NCI-H446 (cell line): Measurements from ENCODE around the gene LCOR.

Source experiments
- DNase-seq, 2 experiments: peaks; one replicate each; lab custom pipeline; 2025; lab: John Stamatoyannopoulos, UW

LCOR gene

GRCh38 chr10:96890172-96890513, 58.0 kb downstream of the LCOR start:
- no peak for DNase-seq

- no peak for DNase-seq
Observed at GRCh38 chr10:96890580-96890979, 58.5 kb downstream of the LCOR start.

- DNase-seq: no peak
Observed at GRCh38 chr10:96891840-96892239, 59.7 kb downstream of the LCOR start.

- no peak for DNase-seq
Observed at GRCh38 chr10:96895662-96896424, 63.7 kb downstream of the LCOR start.

- DNase-seq: no peak
Observed at GRCh38 chr10:96896884-96897589, 64.9 kb downstream of the LCOR start.

- DNase-seq: no peak
Observed at GRCh38 chr10:96902117-96902516, 70.0 kb downstream of the LCOR start.

- no peak for DNase-seq
Observed at GRCh38 chr10:96902731-96903358, 70.7 kb downstream of the LCOR start.

GRCh38 chr10:96904648-96905047, 72.5 kb downstream of the LCOR start:
- DNase-seq: no peak

GRCh38 chr10:96906864-96907263, 74.8 kb downstream of the LCOR start:
- no peak for DNase-seq

GRCh38 chr10:96910488-96911395, 78.6 kb downstream of the LCOR start:
- DNase-seq: peak in 1 of 2 experiments; percentile 0

- DNase-seq: no peak
Observed at GRCh38 chr10:96912405-96912804, 80.3 kb downstream of the LCOR start.

GRCh38 chr10:96913906-96914305, 81.8 kb downstream of the LCOR start:
- no peak for DNase-seq

- no peak for DNase-seq
Observed at GRCh38 chr10:96917628-96918027, 85.5 kb downstream of the LCOR start.

GRCh38 chr10:96918214-96919002, 86.3 kb downstream of the LCOR start:
- DNase-seq: no peak

GRCh38 chr10:96919785-96920430, 87.8 kb downstream of the LCOR start:
- no peak for DNase-seq

- DNase-seq: no peak
Observed at GRCh38 chr10:96921655-96922054, 89.6 kb downstream of the LCOR start.

GRCh38 chr10:96922978-96923948, 91.2 kb downstream of the LCOR start:
- DNase-seq: no peak

- no peak for DNase-seq
Observed at GRCh38 chr10:96924861-96925260, 92.8 kb downstream of the LCOR start.

GRCh38 chr10:96930469-96930868, 98.4 kb downstream of the LCOR start:
- no peak for DNase-seq

- no peak for DNase-seq
Observed at GRCh38 chr10:96935148-96935547, 103.0 kb downstream of the LCOR start.
